ENCODE measurements around the gene PLOD1. TPM values are rescaled to one million over a fixed set of nuclear protein-coding genes. Genes with fewer than 3 reads are reported as not detected.

PLOD1 gene
- total and polyA plus RNA-seq, 2 of the 13 experiments (the other 11 are each of a cell fraction or from before 2014, with no cell fraction given): 70.1 to 318 TPM

- no peak for TF ChIP-seq ZNF737 (CRISPR knock-in tag; IDR thresholded peaks at IDR 0.05; ENCODE audit: borderline replicate concordance)
- TF ChIP-seq MAFF (IDR thresholded peaks at IDR 0.05; ENCODE audit: low read depth, low read length): no peak
- no peak for TF ChIP-seq ZHX2 (IDR thresholded peaks at IDR 0.05; ENCODE audit: low read depth)
- no peak; the same call in 1 of the 2 replicates for TF ChIP-seq ZHX2 (CRISPR knock-in tag; IDR thresholded peaks at IDR 0.05; ENCODE audit: borderline replicate concordance)
- no peak for TF ChIP-seq SIN3B (IDR thresholded peaks at IDR 0.05; ENCODE audit: low read length)
- peak; percentile 4; the same call in 1 of the 2 replicates for TF ChIP-seq PHF20 (CRISPR knock-in tag; IDR thresholded peaks at IDR 0.05)
- TF ChIP-seq SNAPC2 (CRISPR knock-in tag; IDR thresholded peaks at IDR 0.05): no peak; the same call in 1 of the 2 replicates
- no peak for TF ChIP-seq ZBTB3 (CRISPR knock-in tag; IDR thresholded peaks at IDR 0.05; ENCODE audit: borderline replicate concordance, low read depth)
- TF ChIP-seq GATA4 (IDR thresholded peaks at IDR 0.05; ENCODE audit: borderline replicate concordance, low read depth): peak; percentile 43; the same call in 1 of the 2 replicates
- TF ChIP-seq THAP8 (CRISPR knock-in tag; IDR thresholded peaks at IDR 0.05; ENCODE audit: borderline replicate concordance): peak; percentile 80; the same call in 1 of the 2 replicates
- no peak for TF ChIP-seq SRSF4 (IDR thresholded peaks at IDR 0.05; ENCODE audit: low read depth, low read length, poor library complexity, severe bottlenecking)
- TF ChIP-seq ERF (CRISPR knock-in tag; IDR thresholded peaks at IDR 0.05): peak; percentile 71; the same call in 1 of the 2 replicates
- TF ChIP-seq ZNF780A (CRISPR knock-in tag; IDR thresholded peaks at IDR 0.05): peak; percentile 82; the same call in 1 of the 2 replicates
- TF ChIP-seq ZSCAN20 (CRISPR knock-in tag; IDR thresholded peaks at IDR 0.05; ENCODE audit: borderline replicate concordance): peak; percentile 50; the same call in 1 of the 2 replicates
- no peak for TF ChIP-seq MNT (IDR thresholded peaks at IDR 0.05)
- TF ChIP-seq ZFYVE20 (CRISPR knock-in tag; IDR thresholded peaks at IDR 0.05; ENCODE audit: borderline replicate concordance, low read depth): 0 out of 2 replicates have a peak, but pooled peaks have one; percentile 66
- no peak for TF ChIP-seq ZBTB14 (CRISPR knock-in tag; IDR thresholded peaks at IDR 0.05)
- peak; percentile 96 for TF ChIP-seq ZNF501 (CRISPR knock-in tag; IDR thresholded peaks at IDR 0.05)
- peak; percentile 26 for TF ChIP-seq NFYB (CRISPR knock-in tag; IDR thresholded peaks at IDR 0.05)
Observed at GRCh38 chr1:11934302-11935056, at the start of gene PLOD1 (continued).
